K562 (cell line): ENCODE results near the gene SLC25A10. TPM values are rescaled to one million over a fixed set of nuclear protein-coding genes. Genes with fewer than 3 reads are reported as not detected.

Source experiments
- BRF2 ChIP-seq: IDR thresholded peaks from 3 replicates; pipeline ENCODE4 v1.6.1; 2011; ENCODE audit warnings: borderline replicate concordance, mild to moderate bottlenecking; ENCODE audit not compliant: insufficient read length, insufficient read depth
- CBX2 ChIP-seq: fragments of 200-600 bp; sonication (generic); IDR thresholded peaks from one replicate; pipeline ENCODE4 v1.6.1; 2012; ENCODE audit warnings: mild to moderate bottlenecking, low read length, inconsistent platforms; ENCODE audit not compliant: insufficient read depth, poor library complexity, severe bottlenecking
- CHD1 ChIP-seq: fragments of 200-600 bp; sonication (generic); IDR thresholded peaks from one replicate; pipeline ENCODE4 v1.6.1; 2012; ENCODE audit warnings: mild to moderate bottlenecking, moderate library complexity, low read length, inconsistent platforms
- COPS2 ChIP-seq: fragments of 450-650 bp; conservative IDR thresholded peaks from 2 replicates; pipeline ENCODE4 v1.6.1; 2016; ENCODE audit warnings: mild to moderate bottlenecking, moderate library complexity
- ELF1 ChIP-seq: fragments of 200-800 bp; sonication (Bioruptor generic); IDR thresholded peaks from 2 replicates; pipeline ENCODE4 v1.6.1; 2016; ENCODE audit warnings: missing genetic modification characterization, missing compliant biosample characterization
- ESRRB ChIP-seq: fragments of 250-450 bp; sonication (Bioruptor Pico); IDR thresholded peaks from 2 replicates; pipeline ENCODE4 v1.5.0; 2020; ENCODE audit warnings: mild to moderate bottlenecking, moderate library complexity, borderline replicate concordance
- FUS ChIP-seq: fragments of 200-400 bp; formaldehyde crosslinking; optimal IDR thresholded peaks from 2 replicates; pipeline ENCODE3; 2017; ENCODE audit warnings: low read depth, low read length
- KAT8 ChIP-seq: fragments of 450-650 bp; IDR thresholded peaks from 2 replicates; pipeline ENCODE4 v1.6.1; 2016; ENCODE audit warnings: low read depth, mild to moderate bottlenecking
- KLF6 ChIP-seq: fragments of 250-450 bp; sonication (Bioruptor Pico); IDR thresholded peaks from 2 replicates; pipeline ENCODE4 v1.4.0; 2020; ENCODE audit warnings: mild to moderate bottlenecking, moderate library complexity, borderline replicate concordance
- SRF ChIP-seq, 2 experiments: fragments of 250-450, 450-650 bp in 1 of 2; sonication (Bioruptor Pico) in 1 of 2; sonication (generic) in 1 of 2; formaldehyde crosslinking; IDR thresholded peaks; 2 replicates each; pipeline versions ENCODE4 v1.5.0 to v1.5.1; 2020 to 2022; ENCODE audit warnings: mild to moderate bottlenecking in 1 of 2, missing genetic modification reagents in 1 of 2
- ZBTB49 ChIP-seq: sonication (generic); formaldehyde crosslinking; IDR thresholded peaks from 2 replicates; pipeline ENCODE4 v1.8.0; 2022; ENCODE audit warnings: missing genetic modification reagents, mild to moderate bottlenecking, borderline replicate concordance
- ZKSCAN1 ChIP-seq: fragments of 150-350 bp; IDR thresholded peaks from 2 replicates; pipeline ENCODE4 v1.6.1; 2016; ENCODE audit warnings: low read depth, low read length
- ZNF407 ChIP-seq: fragments of 450-650 bp; IDR thresholded peaks from 2 replicates; pipeline ENCODE4 v1.6.1; 2016; ENCODE audit warnings: low read depth
- ZNF668 ChIP-seq: fragments of 250-450 bp; sonication (Bioruptor Pico); IDR thresholded peaks from 2 replicates; pipeline ENCODE4 v1.8.0; 2022; ENCODE audit warnings: mild to moderate bottlenecking, inconsistent platforms
- ZNF780A ChIP-seq: fragments of 250-450 bp; sonication (Bioruptor Pico); IDR thresholded peaks from 2 replicates; pipeline ENCODE4 v1.5.0; 2021; ENCODE audit warnings: mild to moderate bottlenecking
- polyA plus RNA-seq, 8 experiments: library from polyadenylated mRNA; depleted of rRNA in 4 of 8; stranded (reverse) in 5 of 8; unstranded in 3 of 8; fragments of >200 nt; fragmentation: Nextera tagmentation in 2 of 8; fragmentation: Illumina TruSeq in 1 of 8; extraction: Ambion mirVana in 2 of 8; extraction: Trizol in 1 of 8; gene quantifications; 2 replicates each; pipeline versions ENCODE4 v1.2.1 to v1.2.3, GENCODE V29; 2011 to 2014; ENCODE audit warnings: inconsistent platforms in 1 of 8, missing spikeins in 1 of 8
- total RNA-seq, 7 experiments: library from RNA; depleted of rRNA in 6 of 7; stranded (reverse); fragments of >200 nt in 6 of 7; fragmentation: Illumina TruSeq in 2 of 7; extraction: Trizol in 2 of 7; gene quantifications; 2 replicates each; pipeline versions ENCODE4 v1.2.1 to v1.2.3, GENCODE V29; 2011 to 2021; ENCODE audit warnings: low replicate concordance in 1 of 7

The SLC25A10 gene
- total and polyA plus RNA-seq, 9 of the 15 experiments (the other 6 are each of a cell fraction or from before 2014, with no cell fraction given) = 0.10 to 85.6 (median 34.3) TPM

- TF ChIP-seq ZBTB49 (CRISPR knock-in tag) (no peak), ELF1 (no peak), CBX2 (no peak), ZNF780A (CRISPR knock-in tag) (no peak), CHD1 (no peak), ZKSCAN1 (no peak), ESRRB (CRISPR knock-in tag) (no peak), BRF2 (no peak), KLF6 (CRISPR knock-in tag) (no peak), FUS (no peak), KAT8 (no peak), ZNF407 (no peak), SRF (CRISPR knock-in tag; IDR thresholded peaks at IDR 0.05) (no peak), ZNF668 (CRISPR knock-in tag) (no peak), COPS2 (no peak)
Observed at GRCh38 chr17:81741594-81742452, 29.7 kb downstream of the SLC25A10 start (continued).
